Neural cell (in vitro differentiated cells): ENCODE measurements around the gene BPGM. TPM values are rescaled to one million over a fixed set of nuclear protein-coding genes. Genes with fewer than 3 reads are reported as not detected.

Experiments
- H2AFZ ChIP-seq: fragments of 200-600, 300-800 bp; sonication (generic), shearing (Covaris generic); 2 replicates; pipeline ENCODE4 v1.6.0; 2014; ENCODE audit warnings: low read depth, mild to moderate bottlenecking, antibody characterized with exemption, low read length, moderate library complexity
- H3F3A ChIP-seq: fragments of 200-600 bp; shearing (Covaris generic); 2 replicates; pipeline ENCODE4 v1.6.1; 2016; ENCODE audit warnings: mild to moderate bottlenecking, moderate library complexity, mixed read lengths, antibody characterized with exemption, low read length; ENCODE audit not compliant: insufficient read depth, poor library complexity, severe bottlenecking
- H3K27ac ChIP-seq: fragments of 200-600, 300-800 bp; sonication (generic), shearing (Covaris generic); 2 replicates; pipeline ENCODE4 v1.5.1; 2014; ENCODE audit warnings: mild to moderate bottlenecking, low read length, moderate library complexity
- H3K27me3 ChIP-seq: fragments of 300-800, 200-600 bp; sonication (generic), shearing (Covaris generic); 2 replicates; pipeline ENCODE4 v1.6.0; 2014; ENCODE audit warnings: mild to moderate bottlenecking, low read depth, low read length, moderate library complexity; ENCODE audit not compliant: insufficient read depth
- H3K36me3 ChIP-seq: fragments of 300-800, 200-600 bp; sonication (generic), shearing (Covaris generic); 2 replicates; pipeline ENCODE4 v1.5.1; 2014; ENCODE audit warnings: mild to moderate bottlenecking, antibody characterized with exemption, low read length, moderate library complexity; ENCODE audit not compliant: insufficient read depth
- H3K4me2 ChIP-seq: fragments of 300-800, 200-600 bp; sonication (generic), shearing (Covaris generic); 2 replicates; pipeline ENCODE4 v1.6.0; 2014; ENCODE audit warnings: mild to moderate bottlenecking, low read length
- H3K4me3 ChIP-seq: fragments of 300-800, 200-600 bp; sonication (generic), shearing (Covaris generic); 2 replicates; pipeline ENCODE4 v1.5.1; 2014; ENCODE audit warnings: mild to moderate bottlenecking, low read length, moderate library complexity
- H3K79me2 ChIP-seq: fragments of 200-600 bp; shearing (Covaris generic); replicated peaks from 2 replicates; pipeline ENCODE4 v1.6.0; 2014; ENCODE audit warnings: mild to moderate bottlenecking, low read length, moderate library complexity; ENCODE audit not compliant: insufficient read depth
- H3K9ac ChIP-seq: fragments of 300-800, 200-600 bp; sonication (generic), shearing (Covaris generic); 2 replicates; pipeline ENCODE4 v1.6.1; 2016; ENCODE audit warnings: mild to moderate bottlenecking, low read length, mixed read lengths
- H3K9me2 ChIP-seq: fragments of 200-600 bp; shearing (Covaris generic); 2 replicates; pipeline ENCODE4 v1.6.1; 2016; ENCODE audit warnings: mild to moderate bottlenecking, low read length, mixed read lengths; ENCODE audit not compliant: insufficient read depth
- H3K9me3 ChIP-seq: fragments of 200-600, 300-800 bp; sonication (generic), shearing (Covaris generic); 2 replicates; pipeline ENCODE4 v1.6.1; 2016; ENCODE audit warnings: mild to moderate bottlenecking, mixed run types, low read length, moderate library complexity, mixed read lengths
- H4K20me1 ChIP-seq: fragments of 200-600 bp; shearing (Covaris generic); 2 replicates; pipeline ENCODE4 v1.6.1; 2016; ENCODE audit warnings: mild to moderate bottlenecking, mixed run types; ENCODE audit not compliant: insufficient read depth
- EP300 ChIP-seq: fragments of 450-650 bp; conservative IDR thresholded peaks from 2 replicates; pipeline ENCODE4 v1.6.1; 2014; ENCODE audit warnings: antibody characterized with exemption, mild to moderate bottlenecking, moderate library complexity; ENCODE audit not compliant: poor library complexity, severe bottlenecking
- EZH2 ChIP-seq: fragments of 200-600, 300-800 bp; shearing (Covaris generic), sonication (generic); IDR thresholded peaks from 2 replicates; pipeline ENCODE4 v1.6.1; 2014; ENCODE audit warnings: antibody characterized with exemption, low read length, borderline replicate concordance, mild to moderate bottlenecking; ENCODE audit not compliant: insufficient read depth, poor library complexity, severe bottlenecking
- MXI1 ChIP-seq: fragments of 450-650 bp; conservative IDR thresholded peaks from 2 replicates; pipeline ENCODE4 v1.6.1; 2014; ENCODE audit warnings: antibody characterized with exemption, mild to moderate bottlenecking; ENCODE audit not compliant: poor library complexity, severe bottlenecking
- POLR2AphosphoS5 ChIP-seq: IDR thresholded peaks from 2 replicates; pipeline ENCODE4 v1.6.1; 2012
- RAD21 ChIP-seq: fragments of 450-650 bp; conservative IDR thresholded peaks from 2 replicates; pipeline ENCODE4 v1.6.1; 2014; ENCODE audit warnings: antibody characterized with exemption, mild to moderate bottlenecking, moderate library complexity
- SMC3 ChIP-seq: fragments of 450-650 bp; conservative IDR thresholded peaks from 2 replicates; pipeline ENCODE4 v1.6.1; 2014; ENCODE audit warnings: antibody characterized with exemption, mild to moderate bottlenecking, moderate library complexity; ENCODE audit not compliant: poor library complexity
- TAF1 ChIP-seq: IDR thresholded peaks from 2 replicates; pipeline ENCODE4 v1.6.1; 2012; ENCODE audit warnings: low read depth
- polyA plus RNA-seq: library from polyadenylated mRNA; depleted of rRNA; stranded (reverse); fragments of >200 nt; gene quantifications from 2 replicates; pipeline ENCODE4 v1.2.3, GENCODE V29; 2014
- TF ChIP-seq, protein P1 (sequence below): IDR thresholded peaks from 2 replicates; pipeline ENCODE4 v1.6.1; 2012; ENCODE audit warnings: borderline replicate concordance
- TF ChIP-seq, protein P2 (sequence below): fragments of 450-650 bp; IDR thresholded peaks from 2 replicates; pipeline ENCODE4 v1.5.1; 2014; ENCODE audit warnings: antibody characterized with exemption, mild to moderate bottlenecking, moderate library complexity; ENCODE audit not compliant: poor library complexity, severe bottlenecking

Gene BPGM
- polyA plus RNA-seq, 1 donor from 2014 or later = 57.4 TPM

DNA sequence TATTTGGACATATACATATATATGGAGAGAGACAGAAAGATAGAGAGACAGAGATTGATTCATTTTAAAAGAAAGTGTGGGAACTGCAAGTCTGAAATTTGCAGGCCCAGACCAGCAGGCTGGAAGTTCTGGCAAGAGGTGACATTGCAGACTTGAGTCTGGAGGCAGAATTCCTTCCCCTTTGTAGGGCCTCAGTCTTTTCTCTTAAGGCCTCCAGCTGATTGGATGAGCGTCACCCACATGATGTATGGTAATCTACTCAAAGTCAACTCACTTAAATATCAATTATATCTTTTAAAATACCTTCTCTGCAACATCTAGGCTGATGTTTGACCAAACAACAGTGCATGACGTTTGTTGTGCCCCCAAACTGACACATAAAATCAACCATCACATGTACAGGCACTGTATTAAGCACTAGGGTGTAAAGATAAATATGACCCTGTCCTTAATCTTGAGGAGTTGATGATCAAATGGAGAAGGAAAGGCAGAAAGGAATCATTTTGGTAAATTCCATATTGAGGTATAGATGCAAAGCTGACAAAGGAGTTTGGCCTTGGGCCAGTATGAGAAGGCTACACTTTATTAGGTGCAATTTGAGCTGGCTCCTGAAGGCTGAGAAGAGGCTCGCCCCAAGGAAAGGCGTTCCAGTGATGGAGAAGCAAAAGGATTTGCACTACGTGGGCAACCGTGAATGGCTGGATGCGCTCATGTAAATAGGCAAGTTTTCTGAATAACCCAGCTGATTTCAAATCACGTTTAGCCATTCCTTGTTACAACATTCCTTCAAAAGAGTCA lies 52.6 kb downstream of the BPGM start:
- H3K36me3 ChIP-seq = no peaks in the 10 kb centered on the region
- no peaks in the 10 kb centered on the region for H3K9me3 ChIP-seq
- no peaks in the 10 kb centered on the region for H3K27me3 ChIP-seq
- no peaks in the 10 kb centered on the region for H3K9me2 ChIP-seq
- no peak overlapping the region for H3K4me2 ChIP-seq
- no peak overlapping the region for H3K9ac ChIP-seq
- H3K79me2 ChIP-seq = no peaks in the 10 kb centered on the region
- no peak overlapping the region for H2AFZ ChIP-seq
- H3F3A ChIP-seq = no peaks in the 10 kb centered on the region
- TF ChIP-seq EP300 (no peak), RAD21 (no peak), EZH2 (no peak), POLR2AphosphoS5 (no peak)
- TF ChIP-seq, protein P1, sequence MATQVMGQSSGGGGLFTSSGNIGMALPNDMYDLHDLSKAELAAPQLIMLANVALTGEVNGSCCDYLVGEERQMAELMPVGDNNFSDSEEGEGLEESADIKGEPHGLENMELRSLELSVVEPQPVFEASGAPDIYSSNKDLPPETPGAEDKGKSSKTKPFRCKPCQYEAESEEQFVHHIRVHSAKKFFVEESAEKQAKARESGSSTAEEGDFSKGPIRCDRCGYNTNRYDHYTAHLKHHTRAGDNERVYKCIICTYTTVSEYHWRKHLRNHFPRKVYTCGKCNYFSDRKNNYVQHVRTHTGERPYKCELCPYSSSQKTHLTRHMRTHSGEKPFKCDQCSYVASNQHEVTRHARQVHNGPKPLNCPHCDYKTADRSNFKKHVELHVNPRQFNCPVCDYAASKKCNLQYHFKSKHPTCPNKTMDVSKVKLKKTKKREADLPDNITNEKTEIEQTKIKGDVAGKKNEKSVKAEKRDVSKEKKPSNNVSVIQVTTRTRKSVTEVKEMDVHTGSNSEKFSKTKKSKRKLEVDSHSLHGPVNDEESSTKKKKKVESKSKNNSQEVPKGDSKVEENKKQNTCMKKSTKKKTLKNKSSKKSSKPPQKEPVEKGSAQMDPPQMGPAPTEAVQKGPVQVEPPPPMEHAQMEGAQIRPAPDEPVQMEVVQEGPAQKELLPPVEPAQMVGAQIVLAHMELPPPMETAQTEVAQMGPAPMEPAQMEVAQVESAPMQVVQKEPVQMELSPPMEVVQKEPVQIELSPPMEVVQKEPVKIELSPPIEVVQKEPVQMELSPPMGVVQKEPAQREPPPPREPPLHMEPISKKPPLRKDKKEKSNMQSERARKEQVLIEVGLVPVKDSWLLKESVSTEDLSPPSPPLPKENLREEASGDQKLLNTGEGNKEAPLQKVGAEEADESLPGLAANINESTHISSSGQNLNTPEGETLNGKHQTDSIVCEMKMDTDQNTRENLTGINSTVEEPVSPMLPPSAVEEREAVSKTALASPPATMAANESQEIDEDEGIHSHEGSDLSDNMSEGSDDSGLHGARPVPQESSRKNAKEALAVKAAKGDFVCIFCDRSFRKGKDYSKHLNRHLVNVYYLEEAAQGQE = no peak
- H3K4me3 ChIP-seq = no peak overlapping the region
- H4K20me1 ChIP-seq = no peaks in the 10 kb centered on the region
- no peak overlapping the region for H3K27ac ChIP-seq

DNA sequence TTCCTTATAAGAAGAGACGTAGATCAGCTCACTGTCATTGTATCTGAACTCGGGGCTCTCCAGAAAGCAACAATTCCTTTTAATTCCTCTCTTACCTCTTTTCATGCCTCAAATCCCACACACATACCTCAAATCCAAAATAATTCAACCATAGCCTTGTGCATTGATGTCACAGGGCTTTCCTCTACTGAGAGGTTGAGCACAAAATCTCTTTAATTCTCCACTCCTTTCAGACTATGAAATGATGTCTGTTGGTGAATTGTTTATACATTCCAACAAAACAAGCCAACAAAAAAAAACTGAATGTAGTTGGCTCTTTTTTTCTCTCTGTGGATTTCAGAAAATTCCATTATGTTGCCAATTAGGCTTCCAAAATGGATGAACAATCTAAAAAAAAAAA lies 53.2 kb downstream of the BPGM start:
- Histone ChIP-seq H3K4me2 (no peak overlapping the region), H3F3A (no peaks in the 10 kb centered on the region), H3K79me2 (no peaks in the 10 kb centered on the region), H4K20me1 (no peaks in the 10 kb centered on the region), H3K4me3 (no peak overlapping the region), H3K9me3 (no peaks in the 10 kb centered on the region), H2AFZ (no peak overlapping the region), H3K27ac (no peak overlapping the region), H3K9ac (no peak overlapping the region), H3K9me2 (no peaks in the 10 kb centered on the region), H3K36me3 (no peaks in the 10 kb centered on the region), H3K27me3 (no peaks in the 10 kb centered on the region)
- TF ChIP-seq POLR2AphosphoS5 = no peak

DNA sequence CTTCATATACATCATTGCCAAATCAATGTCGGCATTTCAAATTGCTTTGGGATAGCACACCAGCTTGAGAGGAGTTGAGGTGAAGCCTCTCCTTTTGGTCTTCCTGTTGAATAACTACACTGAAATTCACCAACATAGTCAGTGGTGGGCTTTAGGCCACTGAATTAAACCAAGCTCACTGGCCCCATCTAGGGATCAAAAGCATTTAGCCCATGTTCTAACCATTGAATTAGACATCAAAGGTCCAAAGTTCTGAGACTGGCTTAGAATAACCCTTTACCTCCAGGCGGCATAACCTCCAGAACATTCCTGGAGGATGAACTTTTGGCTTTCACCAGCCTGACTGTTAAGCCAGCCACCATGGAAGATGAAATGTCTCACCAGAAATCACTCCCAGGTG lies 54.6 kb downstream of the BPGM start:
- Histone ChIP-seq H3K4me3 (no peak overlapping the region), H3K4me2 (no peak overlapping the region), H3K79me2 (no peaks in the 10 kb centered on the region), H3K36me3 (no peaks in the 10 kb centered on the region), H2AFZ (no peak overlapping the region), H3K9me3 (no peaks in the 10 kb centered on the region), H4K20me1 (no peaks in the 10 kb centered on the region), H3K9ac (no peak overlapping the region), H3F3A (no peaks in the 10 kb centered on the region), H3K27me3 (no peaks in the 10 kb centered on the region), H3K9me2 (no peaks in the 10 kb centered on the region), H3K27ac (no peak overlapping the region)
- TF ChIP-seq RAD21 = no peak
- TF ChIP-seq SMC3 = no peak
- TF ChIP-seq, protein P2, sequence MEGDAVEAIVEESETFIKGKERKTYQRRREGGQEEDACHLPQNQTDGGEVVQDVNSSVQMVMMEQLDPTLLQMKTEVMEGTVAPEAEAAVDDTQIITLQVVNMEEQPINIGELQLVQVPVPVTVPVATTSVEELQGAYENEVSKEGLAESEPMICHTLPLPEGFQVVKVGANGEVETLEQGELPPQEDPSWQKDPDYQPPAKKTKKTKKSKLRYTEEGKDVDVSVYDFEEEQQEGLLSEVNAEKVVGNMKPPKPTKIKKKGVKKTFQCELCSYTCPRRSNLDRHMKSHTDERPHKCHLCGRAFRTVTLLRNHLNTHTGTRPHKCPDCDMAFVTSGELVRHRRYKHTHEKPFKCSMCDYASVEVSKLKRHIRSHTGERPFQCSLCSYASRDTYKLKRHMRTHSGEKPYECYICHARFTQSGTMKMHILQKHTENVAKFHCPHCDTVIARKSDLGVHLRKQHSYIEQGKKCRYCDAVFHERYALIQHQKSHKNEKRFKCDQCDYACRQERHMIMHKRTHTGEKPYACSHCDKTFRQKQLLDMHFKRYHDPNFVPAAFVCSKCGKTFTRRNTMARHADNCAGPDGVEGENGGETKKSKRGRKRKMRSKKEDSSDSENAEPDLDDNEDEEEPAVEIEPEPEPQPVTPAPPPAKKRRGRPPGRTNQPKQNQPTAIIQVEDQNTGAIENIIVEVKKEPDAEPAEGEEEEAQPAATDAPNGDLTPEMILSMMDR = no peak
- TF ChIP-seq MXI1 = no peak
- TF ChIP-seq TAF1 = no peak
- TF ChIP-seq POLR2AphosphoS5 = no peak
- no peak for TF ChIP-seq EZH2
- no peak for TF ChIP-seq EP300
- TF ChIP-seq, protein P1 = no peak
